IPS-18c (cell line): Measurements from ENCODE around the gene HTATSF1.
A peak's percentile ranks its signal among the peaks of the same experiment; 100 is the strongest.

Experiments used
- H3K4me3 ChIP-seq: 2 replicates; pipeline ENCODE4 v1.7.0; 2013; ENCODE audit warnings: low read depth, mild to moderate bottlenecking, low read length, moderate library complexity; ENCODE audit not compliant: insufficient read depth
- H3K9me3 ChIP-seq: one replicate; pipeline ENCODE4 v1.6.1; 2013; ENCODE audit warnings: mild to moderate bottlenecking, low read length, moderate library complexity; ENCODE audit not compliant: control insufficient read depth, insufficient read depth

HTATSF1 gene

DNA sequence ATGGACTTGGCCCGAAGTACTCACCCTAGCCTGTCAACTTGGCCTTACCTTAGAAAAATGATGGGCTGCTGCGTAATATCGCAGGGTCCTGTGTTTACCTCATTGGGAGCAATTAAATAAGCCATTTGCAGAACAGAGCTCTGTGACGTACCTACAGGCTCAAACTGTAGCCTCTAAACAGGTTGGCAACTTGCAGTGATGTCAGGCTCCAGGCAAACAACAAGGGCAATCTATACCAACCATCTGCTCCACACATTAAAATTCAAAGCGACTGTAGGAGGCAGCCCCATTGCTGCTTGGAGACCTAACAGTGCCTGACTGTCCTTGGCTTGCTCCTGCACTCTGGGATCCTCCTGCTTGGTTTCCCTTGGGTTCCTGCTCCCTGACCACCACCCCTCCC lies 51.8 kb downstream of the HTATSF1 start:
- peaks cover 3% of the 10 kb centered on the region for H3K9me3 ChIP-seq
- peak overlapping the region; percentile 24; the same call in 1 of the 2 replicates for H3K4me3 ChIP-seq

DNA sequence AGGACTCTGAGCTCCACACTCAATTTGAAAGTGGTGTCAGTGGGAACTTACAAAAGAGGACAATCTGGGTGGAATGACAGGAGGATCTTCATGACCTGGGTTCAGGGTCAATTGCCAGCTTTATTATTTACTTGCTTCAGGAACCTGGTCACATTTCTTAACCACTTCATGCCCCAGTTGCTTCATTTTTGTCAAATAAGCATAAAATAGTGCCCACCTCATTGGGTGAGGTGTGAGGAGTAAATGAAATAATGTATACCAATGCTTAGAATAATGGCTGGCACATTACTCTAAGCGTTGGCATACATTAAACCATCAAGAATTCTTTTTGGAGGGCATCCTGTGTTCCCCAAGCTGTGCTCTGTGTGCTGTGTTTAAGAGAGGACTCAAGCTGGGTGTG lies 54.0 kb downstream of the HTATSF1 start:
- H3K4me3 ChIP-seq: no peak overlapping the region
- H3K9me3 ChIP-seq: peaks cover 3% of the 10 kb centered on the region

GRCh38 chrX:136555694-136556093 lies 58.3 kb downstream of the HTATSF1 start:
- Histone ChIP-seq H3K4me3 (no peak overlapping the region), H3K9me3 (no peaks in the 10 kb centered on the region)
